Naive thymus-derived CD4-positive, alpha-beta T cell (primary cell): ENCODE data around the gene ASAP2. TPM values are rescaled to one million over a fixed set of nuclear protein-coding genes. Genes with fewer than 3 reads are reported as not detected.

Experiments
- polyA plus RNA-seq, 2 donors: library from polyadenylated mRNA; unstranded; fragments of 300-500 nt; fragmentation: Illumina TruSeq; gene quantifications; one replicate each; pipeline ENCODE4 v1.2.3, GENCODE V29; 2021
- total RNA-seq, 6 experiments: library from RNA in 5 of 6; stranded (reverse) in 5 of 6; gene quantifications; 1 replicate in 5 of 6; 2 replicates in 1 of 6; pipeline ENCODE4 v1.2.3 and lab custom pipeline; 2021 to 2026

The ASAP2 gene
- total and polyA plus RNA-seq, 7 experiments from 2014 or later, result 0.10 to 1.2 (median 0.45) TPM; not detected in 4

Other genes starting within 250 kb of the ASAP2 start
- 1 to 10 TPM; 1.4 to 6.0 (median 2.3) TPM for gene MBOAT2, start 203.1 kb upstream of the ASAP2 start, total RNA-seq
- gene MBOAT2, start 203.1 kb upstream of the ASAP2 start, polyA plus RNA-seq, result 1 to 10 TPM in 1 of 2 donors, under 1 TPM in 1; 0.90 to 1.4 TPM
- 100 to 1,000 TPM in 1 of 5 experiments, 10 to 100 TPM in 4; 45.1 to 107 (median 54.3) TPM for gene ITGB1BP1, start 216.7 kb downstream of the ASAP2 start, total RNA-seq
- gene ITGB1BP1, start 216.7 kb downstream of the ASAP2 start, polyA plus RNA-seq, result 100 to 1,000 TPM; 109 to 123 TPM
- gene CPSF3, start 216.8 kb downstream of the ASAP2 start, total RNA-seq, result 10 to 100 TPM; 18.0 to 47.8 (median 21.7) TPM
- 10 to 100 TPM; 22.2 to 27.7 TPM for gene CPSF3, start 216.8 kb downstream of the ASAP2 start, polyA plus RNA-seq